GM04504 (cell line): Measurements from ENCODE around the gene DAP3.
"Not testable (repeated sequence)": the region's sequence is repeated elsewhere in the genome, so short reads cannot be mapped to it uniquely, and the experiment has no call there.

Experiments
- DNase-seq: peaks from one replicate; pipeline ENCODE4 v3.0.0-alpha.2; 2012; ENCODE audit warnings: low read depth

DAP3 gene

DNA sequence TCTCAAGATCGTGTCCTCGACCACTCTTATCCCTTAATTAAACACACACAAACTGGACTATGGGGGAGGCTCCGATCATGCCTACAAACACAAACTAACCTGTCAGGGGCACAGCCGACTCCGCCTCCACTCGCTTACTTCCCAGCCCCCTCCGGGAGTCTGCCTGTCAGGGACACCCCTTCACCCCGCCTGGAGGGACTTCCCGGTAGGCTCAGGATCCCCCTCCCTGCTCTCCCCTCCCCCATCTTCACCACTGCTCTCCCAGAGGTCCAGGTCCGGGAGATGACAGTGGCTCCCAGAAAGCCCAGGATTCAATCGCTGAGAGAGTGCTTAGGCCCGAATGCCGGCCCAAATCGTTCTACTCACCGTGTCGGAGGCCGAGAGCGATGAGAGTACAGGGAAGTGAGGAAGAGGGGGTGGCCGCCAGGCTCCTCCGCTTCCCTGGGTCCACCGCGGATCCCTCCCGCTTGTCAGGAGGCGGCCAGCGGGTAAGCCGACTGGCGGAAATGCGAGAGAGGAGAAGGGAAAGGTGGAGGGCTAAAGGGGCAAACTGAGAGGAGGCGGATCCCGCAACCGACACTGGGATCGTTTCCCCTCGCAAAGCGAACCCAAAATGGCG is 1.1 kb upstream of the DAP3 start:
- DNase-seq: not testable (repeated sequence)

DNA sequence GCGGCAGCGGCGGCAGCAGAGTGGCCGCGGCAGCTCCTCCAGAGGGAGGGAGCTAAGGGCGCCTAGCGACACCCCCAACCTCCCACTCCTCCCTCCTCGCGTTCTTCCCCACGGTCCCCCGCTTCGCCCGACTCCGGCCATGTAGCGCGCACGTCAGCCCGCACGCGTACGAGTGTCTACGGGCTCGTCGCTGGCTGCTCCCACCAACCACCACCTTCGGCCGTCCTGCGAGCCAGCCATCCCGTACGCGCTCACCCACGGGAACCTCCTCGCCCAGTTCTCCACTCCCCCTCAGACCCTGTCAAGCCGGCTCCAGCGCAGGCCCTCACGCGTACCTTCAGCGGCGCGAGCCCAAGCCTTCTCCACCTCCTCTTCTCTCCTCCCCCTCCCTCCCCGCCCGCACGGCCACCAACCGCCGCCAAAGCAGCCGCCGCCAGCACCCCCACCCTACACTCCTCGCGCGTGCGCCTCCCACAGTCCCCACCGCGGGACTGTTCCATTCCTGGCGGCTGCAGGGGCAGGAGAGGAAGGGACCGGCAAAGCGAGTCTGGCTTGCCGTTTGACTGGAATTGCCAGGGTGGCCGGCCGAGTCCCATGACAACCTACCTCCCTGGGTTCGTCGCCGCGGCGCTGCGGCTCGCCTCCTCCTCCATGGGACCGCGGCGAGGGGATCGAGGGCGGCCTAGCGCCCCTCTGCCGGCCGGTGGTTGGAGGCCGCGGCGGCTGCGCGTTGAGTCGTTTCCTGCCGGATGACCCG is 389 bp upstream of the DAP3 start, which contains the start of gene YY1AP1:
TSS of gene YY1AP1 (minus strand) at position 451 of the 757 bp plus-strand sequence. CDS start 8,338 bp downstream, outside the sequence.
- DNase-seq: peak; percentile 81

DNA sequence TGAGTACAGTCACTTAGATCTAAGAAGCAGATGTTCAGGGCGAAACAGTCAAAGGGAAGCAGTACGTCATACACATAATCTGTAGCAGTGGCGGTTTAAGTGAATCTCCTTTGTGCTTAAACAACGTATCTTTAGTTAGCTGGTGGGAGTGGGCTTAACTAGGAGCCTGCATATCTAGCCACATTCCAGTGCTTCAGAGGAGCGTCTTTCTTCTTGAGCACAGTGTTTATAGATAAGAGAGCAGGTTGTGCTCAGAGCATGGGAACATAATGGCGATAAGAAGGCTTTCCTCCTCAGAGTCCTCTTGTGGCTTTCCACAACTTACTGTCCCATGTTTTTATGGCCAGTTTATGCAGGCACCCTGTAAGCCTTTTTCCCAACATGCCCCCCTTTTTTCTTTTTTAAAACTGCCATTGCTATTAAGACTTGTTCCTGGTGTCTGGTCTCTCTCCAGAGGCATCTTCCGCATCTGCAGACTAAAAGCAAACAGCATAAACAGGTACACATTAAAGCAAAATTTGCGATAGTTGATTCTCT is 3.2 kb downstream of the DAP3 start:
- no peak for DNase-seq

DNA sequence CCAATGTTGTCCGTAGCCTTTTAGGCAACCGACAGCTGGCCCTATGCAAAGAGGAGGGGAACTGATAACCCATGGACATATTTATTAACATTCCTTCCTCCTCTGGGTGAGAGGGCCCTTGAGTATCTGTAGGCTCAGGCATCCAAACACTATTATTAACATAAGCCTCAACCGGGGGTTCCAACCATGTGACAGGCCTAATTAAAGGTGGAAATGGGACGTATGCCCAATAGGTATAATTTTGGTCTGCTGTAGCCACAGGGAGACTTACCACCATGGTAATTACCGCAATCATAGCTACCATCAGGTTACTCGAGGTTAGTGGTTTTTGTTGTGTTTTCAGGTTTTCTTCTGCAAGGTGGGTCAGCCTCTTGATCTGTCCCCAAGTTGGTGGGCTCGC is 5.3 kb downstream of the DAP3 start:
- no peak for DNase-seq

DNA sequence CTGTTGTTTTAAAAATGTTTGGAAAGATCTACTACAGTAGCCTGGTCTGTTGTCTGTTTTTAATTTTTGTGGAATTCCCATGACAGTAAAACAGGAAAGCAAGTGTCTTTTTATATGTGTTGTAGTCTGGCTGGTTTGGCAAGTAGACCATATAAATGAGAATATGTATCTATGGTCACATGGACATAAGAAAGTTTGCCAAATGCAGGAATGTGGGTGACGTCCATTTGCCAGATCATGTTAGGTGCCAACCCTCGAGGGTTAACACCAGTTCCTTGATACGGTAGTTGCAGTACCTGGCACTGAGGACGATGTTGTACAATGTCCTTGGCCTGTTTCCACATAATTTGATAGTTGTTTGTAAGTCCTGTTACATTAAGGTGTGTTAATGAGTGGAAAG is 6.2 kb downstream of the DAP3 start:
- no peak for DNase-seq

DNA sequence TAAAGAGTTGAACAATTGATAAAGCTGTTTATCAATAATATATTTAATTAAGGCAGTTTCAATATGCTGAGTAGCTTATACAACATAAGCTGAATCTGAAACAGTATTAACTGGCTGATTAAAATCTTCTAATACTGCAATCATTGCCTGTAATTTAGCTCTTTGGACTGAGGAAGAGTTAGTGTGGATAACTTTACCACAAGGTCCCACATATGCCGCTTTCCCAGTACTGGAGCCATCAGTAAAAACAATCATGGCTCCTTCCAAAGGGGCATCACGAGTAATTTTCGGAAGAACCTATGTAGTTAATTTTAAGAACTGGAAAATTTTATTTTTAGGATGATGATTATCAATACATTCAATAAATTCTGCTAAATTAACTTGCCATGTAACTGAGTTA is 6.7 kb downstream of the DAP3 start:
- DNase-seq: no peak

DNA sequence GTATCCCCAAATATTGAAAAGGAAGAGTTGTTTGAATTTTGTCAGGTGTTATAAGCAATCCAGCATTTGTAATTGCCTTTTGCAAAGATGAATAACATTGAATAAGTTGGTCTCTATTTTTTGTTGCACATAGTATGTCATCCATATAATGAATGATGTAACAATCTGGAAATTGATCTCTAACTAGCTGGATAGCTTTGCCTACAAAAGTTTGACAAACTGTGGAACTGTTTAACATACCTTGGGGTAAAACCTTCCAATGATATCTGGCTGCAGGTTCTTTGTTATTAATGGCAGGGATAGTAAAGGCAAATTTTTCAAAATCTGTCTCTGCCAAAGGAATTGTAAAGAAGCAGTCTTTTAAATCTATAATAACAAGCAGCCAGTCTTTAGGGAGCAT is 7.6 kb downstream of the DAP3 start:
- DNase-seq: no peak

DNA sequence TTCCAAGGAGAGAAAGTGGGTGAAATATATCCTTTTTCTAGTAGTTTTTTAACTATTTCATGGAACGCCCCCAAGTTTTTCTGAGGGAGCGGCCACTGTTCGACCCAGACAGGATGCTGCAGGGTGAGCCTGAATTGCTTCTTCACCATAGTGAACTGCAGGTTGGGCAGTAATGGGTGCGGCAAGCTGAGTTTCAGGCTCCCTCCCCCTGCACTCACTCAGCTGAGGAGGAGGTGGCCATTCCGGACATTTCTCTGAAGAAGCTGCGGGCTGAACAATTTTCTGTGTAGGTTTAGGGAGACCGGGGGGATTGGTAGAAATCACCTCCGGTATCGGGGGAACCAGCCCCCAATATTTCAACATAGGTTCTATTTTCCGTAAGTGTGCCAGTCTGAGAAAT is 8.2 kb downstream of the DAP3 start:
- DNase-seq: no peak

DNA sequence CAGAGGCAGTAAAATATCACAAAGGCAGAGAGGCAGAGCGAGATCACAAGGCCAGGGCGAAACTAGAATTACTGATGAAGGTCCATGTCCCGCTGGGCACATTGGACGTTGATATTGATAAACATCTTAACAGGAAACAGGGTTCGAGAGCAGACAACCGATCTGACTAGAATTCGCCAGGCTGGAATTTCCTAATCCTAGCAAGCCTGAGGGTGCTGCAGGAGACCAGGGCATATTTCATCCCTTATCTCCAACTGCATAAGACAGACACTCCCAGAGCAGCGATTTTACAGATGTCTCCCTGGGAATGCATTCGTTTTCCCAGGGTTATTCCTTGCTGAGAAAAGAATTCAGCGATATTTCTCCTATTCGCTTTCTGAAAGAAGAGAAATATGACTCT is 8.7 kb downstream of the DAP3 start:
- not testable (repeated sequence) for DNase-seq

DNA sequence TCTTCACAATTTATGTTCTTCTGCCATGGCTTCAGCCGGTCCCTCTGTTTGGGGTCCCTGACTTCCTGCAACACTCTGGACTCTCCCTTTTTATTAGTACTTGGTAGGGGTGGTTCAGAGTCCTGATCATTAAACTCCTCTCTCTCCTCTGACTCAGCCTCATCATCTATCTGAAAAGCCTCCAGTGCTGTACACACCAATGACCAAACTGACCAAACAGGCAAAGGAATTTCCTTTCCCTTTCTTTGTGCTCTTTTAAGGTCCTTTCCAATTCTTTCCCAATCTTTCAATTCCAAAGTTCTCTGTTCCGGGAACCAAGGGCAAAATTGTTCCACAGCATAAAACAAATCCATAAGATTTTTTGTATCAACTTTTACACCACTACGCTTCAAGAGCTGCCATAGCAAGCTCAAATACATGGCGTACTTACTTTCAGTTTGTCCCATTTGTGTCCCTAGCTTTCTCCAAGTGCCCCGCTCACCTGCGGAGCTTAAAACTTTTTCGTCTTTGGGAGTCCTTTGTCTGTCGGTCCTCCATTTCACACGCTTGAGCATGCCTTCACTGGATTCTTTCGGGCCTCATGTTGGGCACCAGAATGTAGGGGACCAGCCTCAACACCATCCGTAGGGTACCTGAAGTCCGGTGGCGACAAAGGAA is 9.6 kb downstream of the DAP3 start:
- peak; percentile 40 for DNase-seq

DNA sequence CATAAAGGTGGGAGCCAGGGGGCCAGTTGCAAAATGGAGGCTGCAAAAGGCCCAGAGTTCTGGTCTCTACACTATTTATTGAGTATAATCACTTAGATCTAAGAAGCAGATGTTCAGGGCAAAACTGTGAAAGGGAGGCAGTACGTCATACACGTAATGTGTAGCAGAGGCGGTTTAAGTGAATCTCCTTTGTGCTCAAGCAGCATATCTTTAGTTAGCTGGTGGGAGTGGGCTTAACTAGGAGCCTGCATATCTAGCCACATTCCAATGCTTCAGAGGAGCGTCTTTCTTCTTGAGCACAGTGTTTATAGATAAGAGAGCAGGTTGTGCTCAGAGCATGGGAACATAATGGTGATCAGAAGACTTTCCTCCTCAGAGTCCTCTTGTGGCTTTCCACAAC is 10.2 kb downstream of the DAP3 start:
- DNase-seq: not testable (repeated sequence)

DNA sequence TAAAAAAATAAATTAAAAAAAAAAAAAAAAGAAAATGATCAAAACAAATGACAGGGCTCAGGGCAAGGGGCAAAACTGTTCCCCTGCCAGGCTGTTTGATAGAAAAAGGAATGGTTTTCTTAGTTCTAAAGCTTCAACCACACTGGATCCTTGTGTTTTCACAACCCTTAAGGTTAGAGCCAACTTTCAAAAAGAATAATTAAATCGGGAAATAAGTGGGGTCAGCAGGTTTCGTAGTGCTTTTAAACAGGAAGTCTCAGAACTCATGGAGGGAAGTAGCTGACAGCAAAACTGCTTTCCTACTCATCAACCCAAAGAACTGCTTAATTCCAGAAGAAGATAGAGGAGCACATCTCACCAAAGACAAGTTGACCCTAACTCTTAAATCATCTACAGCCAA is 12.8 kb downstream of the DAP3 start:
- DNase-seq: not testable (repeated sequence)

DNA sequence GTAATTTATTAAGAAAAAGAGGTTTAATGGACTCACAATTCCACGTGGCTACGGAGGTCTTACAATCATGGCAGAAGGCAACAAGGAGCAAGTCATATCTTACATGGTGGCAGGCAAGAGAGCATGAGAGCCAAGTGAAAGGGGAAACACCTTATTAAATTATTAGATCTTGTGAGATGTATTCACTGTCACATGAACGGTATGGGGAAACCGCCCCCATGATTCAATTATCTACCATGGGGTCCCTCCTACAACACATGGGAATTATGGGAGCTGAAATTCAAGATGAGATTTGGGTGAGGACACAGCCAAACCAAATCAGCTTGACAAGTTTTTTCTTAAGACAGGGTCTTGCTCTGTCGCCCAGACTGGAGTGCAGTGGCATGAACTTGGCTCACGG is 14.3 kb downstream of the DAP3 start:
- no peak for DNase-seq

DNA sequence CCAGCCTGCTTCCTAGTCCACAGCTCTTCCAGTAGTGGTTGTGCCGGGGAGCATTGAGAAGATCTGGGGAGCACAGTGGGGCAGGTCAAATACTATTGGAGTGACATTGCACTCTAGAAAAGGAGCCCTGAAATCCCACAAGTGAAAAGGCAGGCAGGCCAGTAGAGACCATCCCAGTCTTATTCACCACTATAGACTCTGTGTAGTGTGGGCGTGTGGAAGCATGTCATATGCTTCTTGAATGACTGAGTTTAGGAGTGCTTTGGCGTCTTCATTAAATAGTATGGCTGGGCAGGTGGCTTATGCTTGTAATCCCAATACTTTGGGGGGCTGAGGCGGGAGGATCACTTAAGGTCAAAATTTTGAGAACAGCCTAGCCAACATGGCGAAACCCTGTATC is 15.5 kb downstream of the DAP3 start:
- not testable (repeated sequence) for DNase-seq

DNA sequence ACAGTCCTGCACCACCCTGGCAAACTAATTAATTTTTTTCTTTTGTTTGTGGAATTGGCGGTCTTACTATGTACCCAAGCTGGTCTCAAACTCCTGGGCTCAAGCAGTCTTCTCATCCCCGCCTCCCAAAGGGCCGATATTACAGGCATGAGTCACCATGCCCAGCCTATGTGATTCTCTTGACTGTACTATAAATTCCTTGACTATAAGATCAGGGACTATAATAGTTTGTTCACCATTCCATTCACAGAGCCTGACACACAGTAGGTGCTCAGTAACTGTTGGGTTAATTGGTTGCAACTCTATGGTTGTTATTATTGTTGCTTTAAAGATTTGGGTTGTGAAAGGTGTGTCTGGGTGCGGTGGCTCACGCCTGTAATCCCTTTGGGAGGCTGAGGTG is 17.2 kb downstream of the DAP3 start:
- no peak for DNase-seq

DNA sequence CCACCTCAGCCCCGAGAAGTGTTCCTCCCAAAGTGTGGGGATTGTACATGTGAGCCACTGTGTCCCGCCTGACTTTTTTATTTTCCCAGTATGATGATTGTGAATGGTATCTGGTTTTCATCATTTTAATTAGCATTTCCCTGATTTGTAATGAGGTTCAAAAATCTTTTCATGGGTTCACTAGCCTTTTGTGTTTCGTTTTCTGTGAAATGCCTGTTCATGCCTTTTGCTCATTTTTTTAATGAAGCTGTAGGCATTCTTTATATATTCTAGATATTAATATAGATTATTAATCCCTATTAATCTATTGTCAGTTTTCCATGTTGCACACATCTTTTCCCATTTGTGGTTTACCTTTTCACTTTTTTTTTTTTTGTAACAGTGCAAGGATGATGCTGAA is 20.5 kb downstream of the DAP3 start:
- DNase-seq: no peak

DNA sequence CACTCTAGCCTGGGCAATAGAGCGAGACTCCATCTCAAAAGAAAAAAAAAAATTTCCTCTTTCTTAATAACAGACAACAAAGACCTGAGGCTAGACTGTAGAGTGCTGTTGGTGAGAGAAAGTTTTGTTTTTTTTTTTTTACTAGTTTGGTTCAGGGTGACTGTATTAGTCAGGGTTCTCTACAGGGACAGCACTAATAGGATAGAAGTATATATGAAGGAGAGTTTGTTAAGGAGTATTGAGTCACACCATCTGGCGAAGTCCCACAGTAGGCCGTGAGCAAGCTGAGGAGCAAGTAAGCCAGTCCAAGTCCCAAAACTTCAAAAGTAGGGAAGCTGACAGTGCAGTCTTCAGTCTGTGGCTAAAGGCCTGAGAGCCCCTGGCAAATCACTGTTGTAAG is 22.6 kb downstream of the DAP3 start:
- DNase-seq: not testable (repeated sequence)

DNA sequence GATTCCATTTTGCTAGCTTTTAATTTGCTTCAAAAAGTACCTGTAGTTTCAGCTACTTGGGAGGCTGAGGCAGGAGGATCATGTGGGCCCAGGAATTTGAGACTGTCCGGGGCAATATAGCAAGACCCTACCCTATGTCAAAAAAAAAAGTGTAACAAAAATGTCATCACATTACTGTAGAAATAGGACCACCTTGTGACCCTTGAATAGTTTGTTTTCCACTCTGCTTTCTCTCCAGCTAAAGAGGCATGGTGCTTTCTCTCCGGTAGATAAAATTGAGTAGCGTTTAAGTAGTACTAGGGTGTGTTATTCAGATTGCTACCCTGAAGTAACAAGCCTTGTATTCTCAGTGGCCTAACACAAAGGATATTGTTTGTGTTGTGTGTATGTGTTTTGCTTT is 23.7 kb downstream of the DAP3 start:
- not testable (repeated sequence) for DNase-seq

DNA sequence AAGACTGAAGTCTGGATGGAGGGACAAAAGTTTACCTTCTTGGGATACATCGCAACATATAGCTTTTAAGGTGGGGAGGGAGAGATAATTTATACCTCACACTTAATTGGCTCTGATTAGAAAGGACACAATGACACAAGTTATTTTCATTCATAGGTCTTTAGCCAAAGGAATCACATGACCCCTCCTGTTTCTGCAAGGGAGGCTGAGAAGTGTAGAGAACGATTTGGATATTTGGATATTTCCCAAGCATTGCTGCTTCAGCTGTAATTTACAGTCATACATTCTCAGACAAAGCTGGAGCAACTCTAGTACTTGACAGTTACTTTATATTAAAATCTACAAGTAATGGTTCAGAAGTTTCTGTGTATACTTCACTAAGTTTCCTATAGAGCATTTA is 24.2 kb downstream of the DAP3 start:
- DNase-seq: no peak

DNA sequence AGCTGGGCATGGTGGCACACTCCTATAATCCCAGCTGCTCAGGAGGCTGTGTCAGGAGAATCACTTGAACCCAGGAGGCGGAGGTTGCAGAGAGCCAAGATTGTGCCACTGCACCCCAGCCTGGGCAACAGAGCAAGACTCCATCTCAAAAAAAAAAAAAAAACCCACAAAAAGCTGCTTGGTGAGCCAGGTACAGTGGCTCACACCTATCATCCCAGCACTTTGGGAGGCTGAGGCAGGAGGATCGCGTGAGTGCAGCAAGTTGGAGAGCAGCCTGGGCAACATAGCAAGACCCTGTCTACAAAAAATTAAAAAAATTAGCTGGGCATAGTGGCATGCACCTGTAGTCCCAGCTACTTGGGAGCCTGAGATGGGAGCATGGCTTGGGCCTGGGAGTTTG is 26.2 kb downstream of the DAP3 start:
- DNase-seq: not testable (repeated sequence)

DNA sequence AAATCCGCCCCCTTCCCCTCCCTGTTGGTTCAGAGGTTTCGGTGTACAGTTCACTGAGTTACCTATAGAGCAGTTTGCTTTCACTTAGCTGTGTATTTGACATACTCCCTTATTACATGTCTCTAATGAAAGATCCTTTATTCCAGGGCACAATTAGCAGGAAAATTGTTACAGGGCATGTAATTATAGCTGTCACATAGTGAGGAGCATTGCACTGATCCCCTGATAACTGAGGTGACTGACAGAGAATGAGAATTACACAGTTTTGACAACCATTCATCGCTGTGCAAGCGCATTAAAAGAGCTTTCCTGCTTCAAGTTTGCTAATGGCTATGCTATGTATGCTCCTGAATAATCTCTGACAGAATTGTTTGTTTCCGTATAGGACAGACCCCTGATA is 26.9 kb downstream of the DAP3 start:
- no peak for DNase-seq

DNA sequence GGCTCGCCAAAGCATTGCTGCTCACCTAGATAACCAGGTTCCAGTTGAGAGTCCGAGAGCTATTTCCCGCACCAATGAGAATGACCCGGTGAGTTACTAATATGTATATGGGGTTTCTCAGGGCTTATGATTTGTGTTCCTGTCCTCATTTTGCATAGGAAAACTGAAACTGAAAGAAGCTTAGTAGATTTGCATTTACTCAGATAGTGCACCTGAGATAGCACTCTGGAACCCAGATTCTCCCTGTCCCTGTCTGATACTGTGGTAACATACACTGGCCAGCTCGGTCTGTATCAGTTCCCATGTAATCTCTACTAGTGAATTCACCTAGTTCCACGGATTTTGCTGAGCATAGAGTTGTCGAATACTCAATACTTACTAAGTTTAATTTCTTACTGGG is 28.1 kb downstream of the DAP3 start:
- DNase-seq: no peak

DNA sequence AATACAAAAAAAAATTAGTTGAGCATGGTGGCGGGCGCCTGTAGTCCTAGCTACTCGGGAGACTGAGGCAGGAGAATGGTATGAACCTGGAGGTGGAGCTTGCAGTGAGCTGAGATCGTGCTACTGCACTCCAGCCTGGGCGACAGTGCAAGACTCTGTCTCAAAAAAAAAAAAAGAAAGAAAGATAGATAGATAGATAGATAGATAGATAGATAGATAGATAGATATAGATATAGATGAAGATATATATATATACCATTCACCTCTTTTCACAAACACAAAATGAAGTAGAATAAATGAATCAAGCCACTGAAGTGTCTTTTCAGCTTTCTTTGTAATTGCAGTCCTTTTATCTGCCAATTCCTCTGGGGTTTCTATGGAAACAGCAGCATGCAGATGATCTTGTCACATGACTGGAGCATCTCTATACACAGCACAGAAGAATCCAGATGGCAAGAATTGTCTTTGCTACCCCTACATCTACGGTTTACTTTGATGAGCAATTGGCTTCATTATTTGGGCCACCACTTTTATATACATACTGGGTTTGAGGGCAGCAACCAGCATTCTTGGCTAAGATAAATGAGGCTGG is 29.7 kb downstream of the DAP3 start:
- DNase-seq: not testable (repeated sequence)
